K562 (cell line): ENCODE measurements around the gene AGO3. TPM values are rescaled to one million over a fixed set of nuclear protein-coding genes. Genes with fewer than 3 reads are reported as not detected.

ENCODE experiments used
- HNRNPL ChIP-seq: fragments of 200-400 bp; formaldehyde crosslinking; IDR thresholded peaks from 2 replicates; pipeline ENCODE4 v1.6.1; 2017; ENCODE audit warnings: low read depth, mild to moderate bottlenecking, low read length
- MTA1 ChIP-seq: fragments of 450-650 bp; IDR thresholded peaks from 2 replicates; pipeline ENCODE4 v1.6.1; 2017; ENCODE audit warnings: borderline replicate concordance
- NFE2L1 ChIP-seq: fragments of 450-650 bp; IDR thresholded peaks from 2 replicates; pipeline ENCODE4 v1.6.1; 2016; ENCODE audit warnings: missing genetic modification characterization, low read depth, mild to moderate bottlenecking, missing compliant biosample characterization, moderate library complexity, borderline replicate concordance
- ZBTB7A ChIP-seq: IDR thresholded peaks from 2 replicates; pipeline ENCODE4 v1.6.1; 2011; ENCODE audit warnings: low read depth, mild to moderate bottlenecking, low read length, moderate library complexity, borderline replicate concordance; ENCODE audit not compliant: control insufficient read depth
- ZNF24 ChIP-seq: fragments of 450-650 bp; IDR thresholded peaks from 2 replicates; pipeline ENCODE4 v1.6.1; 2016
- ZNF408 ChIP-seq: fragments of 250-450 bp; sonication (Bioruptor Pico); IDR thresholded peaks from 2 replicates; pipeline ENCODE4 v1.4.0; 2020; ENCODE audit warnings: low read depth, mild to moderate bottlenecking, moderate library complexity
- ZNF41 ChIP-seq: fragments of 250-450 bp; sonication (Bioruptor Pico); conservative IDR thresholded peaks from 2 replicates; pipeline ENCODE4 v1.4.0; 2020; ENCODE audit warnings: mild to moderate bottlenecking
- polyA plus RNA-seq, 8 experiments: library from polyadenylated mRNA; depleted of rRNA in 4 of 8; stranded (reverse) in 5 of 8; unstranded in 3 of 8; fragments of >200 nt; fragmentation: Nextera tagmentation in 2 of 8; fragmentation: Illumina TruSeq in 1 of 8; extraction: Ambion mirVana in 2 of 8; extraction: Trizol in 1 of 8; gene quantifications; 2 replicates each; pipeline versions ENCODE4 v1.2.1 to v1.2.3, GENCODE V29; 2011 to 2014; ENCODE audit warnings: inconsistent platforms in 1 of 8, missing spikeins in 1 of 8
- total RNA-seq, 7 experiments: library from RNA; depleted of rRNA in 6 of 7; stranded (reverse); fragments of >200 nt in 6 of 7; fragmentation: Illumina TruSeq in 2 of 7; extraction: Trizol in 2 of 7; gene quantifications; 2 replicates each; pipeline versions ENCODE4 v1.2.1 to v1.2.3, GENCODE V29; 2011 to 2021; ENCODE audit warnings: low replicate concordance in 1 of 7
- TF ChIP-seq, protein P1 (sequence below): fragments of 250-450 bp; sonication (Bioruptor Pico); IDR thresholded peaks from 2 replicates; pipeline ENCODE4 v1.9.0; 2021; ENCODE audit warnings: mild to moderate bottlenecking
- TF ChIP-seq, protein P2 (sequence below), 3 experiments: fragments of 200-800 bp in 1 of 3; fragments of 250-450 bp in 1 of 3; fragments of 450-650 bp in 1 of 3; sonication (Bioruptor Pico) in 1 of 3; sonication (Bioruptor generic) in 1 of 3; formaldehyde crosslinking in 1 of 3; IDR thresholded peaks; 2 replicates each; pipeline versions ENCODE4 v1.6.1 to v1.8.0; 2016 to 2022; ENCODE audit warnings: mild to moderate bottlenecking in 2 of 3, missing genetic modification characterization in 2 of 3, missing compliant biosample characterization in 1 of 3, moderate library complexity in 1 of 3
- TF ChIP-seq, protein P3 (sequence below): sonication (generic); formaldehyde crosslinking; IDR thresholded peaks from 2 replicates; pipeline ENCODE4 v1.8.1; 2023; ENCODE audit warnings: missing genetic modification reagents, mild to moderate bottlenecking, borderline replicate concordance
- TF ChIP-seq, protein P4 (sequence below): sonication (generic); formaldehyde crosslinking; IDR thresholded peaks from 2 replicates; pipeline ENCODE4 v1.5.0; 2020; ENCODE audit warnings: missing genetic modification reagents

AGO3 gene
- total and polyA plus RNA-seq, 9 of the 15 experiments (the other 6 are each of a cell fraction or from before 2014, with no cell fraction given): 4.5 to 41.5 (median 22.7) TPM

DNA sequence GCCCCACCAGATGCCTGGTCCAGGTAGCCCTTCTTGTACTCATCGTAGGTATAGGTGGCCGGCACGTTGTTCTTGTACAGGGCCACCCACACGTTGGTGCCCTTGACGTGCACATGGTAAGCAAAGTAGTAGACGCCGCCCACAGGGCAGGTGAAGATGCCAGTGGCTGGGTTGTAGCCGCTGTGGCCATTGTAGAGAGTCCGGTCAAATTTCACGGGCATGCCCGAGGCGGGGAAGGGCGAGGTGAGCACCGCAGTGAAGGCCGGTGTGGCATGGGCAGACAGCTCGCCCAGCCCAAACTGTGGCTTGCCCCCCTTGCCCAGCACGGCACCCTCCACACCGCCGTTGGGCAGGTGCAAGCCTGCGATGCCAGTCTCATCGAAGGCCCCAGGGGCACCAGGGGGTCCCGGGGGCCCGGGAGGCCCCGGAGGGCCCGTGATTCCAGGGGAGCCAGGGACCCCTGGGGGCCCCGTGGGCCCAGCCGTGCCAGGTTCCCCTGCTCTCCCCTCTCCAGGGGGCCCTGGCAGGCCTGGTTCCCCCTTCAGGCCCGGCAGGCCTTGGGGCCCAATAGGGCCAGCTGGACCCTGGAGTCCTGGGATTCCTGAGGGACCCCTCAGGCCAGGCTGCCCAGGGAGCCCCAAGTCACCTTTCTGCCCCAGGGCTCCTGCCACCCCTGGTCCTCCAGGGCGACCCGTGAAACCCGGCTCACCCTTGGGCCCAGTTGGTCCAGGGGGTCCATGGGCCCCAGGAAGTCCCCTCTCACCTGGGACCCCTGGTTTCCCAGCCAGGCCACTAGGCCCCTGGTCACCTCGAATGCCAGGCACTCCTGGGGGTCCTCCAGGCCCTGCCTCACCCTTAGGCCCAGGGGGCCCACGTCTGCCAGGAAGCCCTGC is 167.0 kb downstream of the AGO3 start (continued):
- TF ChIP-seq, protein P1, sequence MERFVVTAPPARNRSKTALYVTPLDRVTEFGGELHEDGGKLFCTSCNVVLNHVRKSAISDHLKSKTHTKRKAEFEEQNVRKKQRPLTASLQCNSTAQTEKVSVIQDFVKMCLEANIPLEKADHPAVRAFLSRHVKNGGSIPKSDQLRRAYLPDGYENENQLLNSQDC (CRISPR knock-in tag): no peak
- TF ChIP-seq ZNF41 (CRISPR knock-in tag): no peak
- TF ChIP-seq, protein P2, sequence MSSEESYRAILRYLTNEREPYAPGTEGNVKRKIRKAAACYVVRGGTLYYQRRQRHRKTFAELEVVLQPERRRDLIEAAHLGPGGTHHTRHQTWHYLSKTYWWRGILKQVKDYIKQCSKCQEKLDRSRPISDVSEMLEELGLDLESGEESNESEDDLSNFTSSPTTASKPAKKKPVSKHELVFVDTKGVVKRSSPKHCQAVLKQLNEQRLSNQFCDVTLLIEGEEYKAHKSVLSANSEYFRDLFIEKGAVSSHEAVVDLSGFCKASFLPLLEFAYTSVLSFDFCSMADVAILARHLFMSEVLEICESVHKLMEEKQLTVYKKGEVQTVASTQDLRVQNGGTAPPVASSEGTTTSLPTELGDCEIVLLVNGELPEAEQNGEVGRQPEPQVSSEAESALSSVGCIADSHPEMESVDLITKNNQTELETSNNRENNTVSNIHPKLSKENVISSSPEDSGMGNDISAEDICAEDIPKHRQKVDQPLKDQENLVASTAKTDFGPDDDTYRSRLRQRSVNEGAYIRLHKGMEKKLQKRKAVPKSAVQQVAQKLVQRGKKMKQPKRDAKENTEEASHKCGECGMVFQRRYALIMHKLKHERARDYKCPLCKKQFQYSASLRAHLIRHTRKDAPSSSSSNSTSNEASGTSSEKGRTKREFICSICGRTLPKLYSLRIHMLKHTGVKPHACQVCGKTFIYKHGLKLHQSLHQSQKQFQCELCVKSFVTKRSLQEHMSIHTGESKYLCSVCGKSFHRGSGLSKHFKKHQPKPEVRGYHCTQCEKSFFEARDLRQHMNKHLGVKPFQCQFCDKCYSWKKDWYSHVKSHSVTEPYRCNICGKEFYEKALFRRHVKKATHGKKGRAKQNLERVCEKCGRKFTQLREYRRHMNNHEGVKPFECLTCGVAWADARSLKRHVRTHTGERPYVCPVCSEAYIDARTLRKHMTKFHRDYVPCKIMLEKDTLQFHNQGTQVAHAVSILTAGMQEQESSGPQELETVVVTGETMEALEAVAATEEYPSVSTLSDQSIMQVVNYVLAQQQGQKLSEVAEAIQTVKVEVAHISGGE (CRISPR knock-in tag; IDR thresholded peaks at IDR 0.05): 0 out of 6 replicates have a peak, but pooled peaks of 1 of the 3 experiments have one; percentile 12
- no peak for TF ChIP-seq NFE2L1 (tag)
- no peak for TF ChIP-seq ZBTB7A
- TF ChIP-seq MTA1: no peak
- no peak for TF ChIP-seq ZNF24
- TF ChIP-seq, protein P3, sequence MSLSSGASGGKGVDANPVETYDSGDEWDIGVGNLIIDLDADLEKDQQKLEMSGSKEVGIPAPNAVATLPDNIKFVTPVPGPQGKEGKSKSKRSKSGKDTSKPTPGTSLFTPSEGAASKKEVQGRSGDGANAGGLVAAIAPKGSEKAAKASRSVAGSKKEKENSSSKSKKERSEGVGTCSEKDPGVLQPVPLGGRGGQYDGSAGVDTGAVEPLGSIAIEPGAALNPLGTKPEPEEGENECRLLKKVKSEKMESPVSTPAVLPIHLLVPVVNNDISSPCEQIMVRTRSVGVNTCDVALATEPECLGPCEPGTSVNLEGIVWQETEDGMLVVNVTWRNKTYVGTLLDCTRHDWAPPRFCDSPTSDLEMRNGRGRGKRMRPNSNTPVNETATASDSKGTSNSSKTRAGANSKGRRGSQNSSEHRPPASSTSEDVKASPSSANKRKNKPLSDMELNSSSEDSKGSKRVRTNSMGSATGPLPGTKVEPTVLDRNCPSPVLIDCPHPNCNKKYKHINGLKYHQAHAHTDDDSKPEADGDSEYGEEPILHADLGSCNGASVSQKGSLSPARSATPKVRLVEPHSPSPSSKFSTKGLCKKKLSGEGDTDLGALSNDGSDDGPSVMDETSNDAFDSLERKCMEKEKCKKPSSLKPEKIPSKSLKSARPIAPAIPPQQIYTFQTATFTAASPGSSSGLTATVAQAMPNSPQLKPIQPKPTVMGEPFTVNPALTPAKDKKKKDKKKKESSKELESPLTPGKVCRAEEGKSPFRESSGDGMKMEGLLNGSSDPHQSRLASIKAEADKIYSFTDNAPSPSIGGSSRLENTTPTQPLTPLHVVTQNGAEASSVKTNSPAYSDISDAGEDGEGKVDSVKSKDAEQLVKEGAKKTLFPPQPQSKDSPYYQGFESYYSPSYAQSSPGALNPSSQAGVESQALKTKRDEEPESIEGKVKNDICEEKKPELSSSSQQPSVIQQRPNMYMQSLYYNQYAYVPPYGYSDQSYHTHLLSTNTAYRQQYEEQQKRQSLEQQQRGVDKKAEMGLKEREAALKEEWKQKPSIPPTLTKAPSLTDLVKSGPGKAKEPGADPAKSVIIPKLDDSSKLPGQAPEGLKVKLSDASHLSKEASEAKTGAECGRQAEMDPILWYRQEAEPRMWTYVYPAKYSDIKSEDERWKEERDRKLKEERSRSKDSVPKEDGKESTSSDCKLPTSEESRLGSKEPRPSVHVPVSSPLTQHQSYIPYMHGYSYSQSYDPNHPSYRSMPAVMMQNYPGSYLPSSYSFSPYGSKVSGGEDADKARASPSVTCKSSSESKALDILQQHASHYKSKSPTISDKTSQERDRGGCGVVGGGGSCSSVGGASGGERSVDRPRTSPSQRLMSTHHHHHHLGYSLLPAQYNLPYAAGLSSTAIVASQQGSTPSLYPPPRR (CRISPR knock-in tag): no peak
- no peak for TF ChIP-seq ZNF408 (CRISPR knock-in tag)
- TF ChIP-seq HNRNPL: peak; percentile 59; the same call in 1 of the 2 replicates
- TF ChIP-seq, protein P4, sequence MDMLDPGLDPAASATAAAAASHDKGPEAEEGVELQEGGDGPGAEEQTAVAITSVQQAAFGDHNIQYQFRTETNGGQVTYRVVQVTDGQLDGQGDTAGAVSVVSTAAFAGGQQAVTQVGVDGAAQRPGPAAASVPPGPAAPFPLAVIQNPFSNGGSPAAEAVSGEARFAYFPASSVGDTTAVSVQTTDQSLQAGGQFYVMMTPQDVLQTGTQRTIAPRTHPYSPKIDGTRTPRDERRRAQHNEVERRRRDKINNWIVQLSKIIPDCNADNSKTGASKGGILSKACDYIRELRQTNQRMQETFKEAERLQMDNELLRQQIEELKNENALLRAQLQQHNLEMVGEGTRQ (CRISPR knock-in tag): no peak
- TF ChIP-seq, all 486 proteins: peak for 3
